GM19025 (cell line): ENCODE results near the gene EXOG.

Source experiments
- ATAC-seq: cut with Tn5 transposase; IDR thresholded peaks from one replicate; pipeline ENCODE4 v1.9.1; 2021; ENCODE audit warnings: mild to moderate bottlenecking, low read depth, moderate library complexity; ENCODE audit not compliant: unreplicated experiment

Gene EXOG

GRCh38 chr3:38500688-38501417 lies 4.7 kb downstream of the EXOG start:
- ATAC-seq = no peak

DNA sequence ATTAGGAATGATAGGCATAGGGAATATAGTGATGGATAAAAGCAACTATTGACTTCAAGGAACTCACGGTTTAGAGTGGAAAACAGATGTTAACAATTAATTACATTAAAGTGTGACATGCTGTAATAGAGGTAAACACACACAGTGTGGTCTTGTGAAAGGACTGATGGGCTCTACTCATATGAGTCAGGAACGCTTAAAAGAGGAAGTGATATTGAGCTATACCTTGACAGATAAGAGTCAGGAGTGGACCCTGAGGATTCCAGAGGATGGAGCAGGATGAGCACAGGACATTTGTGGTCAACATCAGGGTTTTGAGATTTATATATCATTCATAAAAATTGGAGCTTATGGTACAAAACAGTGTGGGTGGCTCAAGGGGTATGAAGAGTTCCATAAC lies 11.0 kb downstream of the EXOG start:
- peak; percentile 92 for ATAC-seq

DNA sequence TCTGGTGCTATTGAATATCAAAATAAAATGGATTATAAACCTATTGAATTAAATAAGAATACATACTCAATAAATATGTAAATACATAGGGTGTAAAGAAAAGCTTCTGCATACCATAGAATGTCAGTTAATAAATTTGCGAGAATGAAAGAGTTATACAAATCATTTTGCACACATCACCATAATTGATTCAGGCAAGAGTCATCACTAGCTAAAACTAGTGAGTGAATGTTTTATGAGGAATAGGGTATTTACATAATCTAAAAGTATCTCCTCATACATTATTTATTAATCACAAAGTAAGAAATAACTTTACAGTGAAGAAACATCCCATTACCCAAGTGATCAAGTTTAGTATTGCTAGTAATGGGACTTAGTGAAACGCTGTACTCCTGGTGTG lies 13.6 kb downstream of the EXOG start:
- ATAC-seq = no peak

DNA sequence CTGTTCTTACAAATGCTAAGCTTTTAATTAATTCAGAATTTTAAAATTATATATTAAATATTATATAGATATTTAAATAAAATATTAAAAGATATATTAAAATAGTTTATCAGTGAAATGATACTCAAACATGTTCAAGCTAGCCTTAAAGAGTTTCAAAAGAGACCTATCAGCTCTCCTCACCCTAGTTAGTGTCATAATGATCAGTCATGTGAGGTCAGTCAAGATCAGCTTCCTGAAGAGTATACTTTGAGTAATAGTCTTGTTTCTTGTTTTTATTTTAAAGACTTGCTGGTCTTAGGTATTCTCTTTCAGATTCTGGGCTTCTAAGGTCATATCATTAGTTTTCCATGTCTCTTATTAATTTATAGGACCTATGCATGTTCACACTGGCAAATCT lies 14.5 kb downstream of the EXOG start:
- ATAC-seq = no peak

DNA sequence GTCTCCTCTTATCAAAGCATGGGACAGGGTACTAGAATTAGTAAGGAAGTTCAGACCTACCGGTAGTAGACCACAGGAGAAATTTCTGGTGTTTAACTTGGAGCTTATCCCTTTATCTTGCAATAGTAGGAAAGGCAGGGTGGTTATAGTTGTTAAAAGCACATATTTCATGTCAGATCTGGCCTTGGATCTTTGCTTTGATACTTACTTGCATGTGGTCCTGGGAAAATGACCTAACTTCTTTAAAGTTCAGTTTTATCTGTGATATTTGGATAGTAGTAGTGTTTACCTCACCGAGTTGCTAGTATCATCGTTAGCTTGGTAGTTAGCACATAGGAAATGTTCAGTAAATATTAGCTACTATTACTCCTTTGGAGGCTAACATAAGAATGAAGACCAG lies 15.4 kb downstream of the EXOG start:
- ATAC-seq = no peak

DNA sequence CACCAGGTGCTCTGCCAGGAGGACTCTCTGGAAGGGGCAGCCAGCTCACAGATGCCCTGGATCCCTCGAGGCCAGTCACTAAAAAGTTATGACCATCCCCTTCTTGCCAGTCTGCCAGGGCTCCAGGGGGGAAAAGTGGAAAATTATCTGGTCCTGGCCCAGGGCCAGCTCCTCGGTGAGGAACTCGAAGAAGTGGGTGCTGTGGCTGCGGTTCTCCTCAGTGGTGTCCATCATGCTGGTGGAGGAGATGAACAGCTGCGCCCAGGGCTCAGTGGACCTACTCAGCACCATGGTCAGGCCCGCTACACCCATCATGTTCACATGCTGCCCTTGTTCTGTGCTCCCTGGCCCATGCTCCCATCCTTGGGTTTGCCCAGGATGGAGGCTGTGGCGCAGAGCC lies 19.2 kb downstream of the EXOG start:
- ATAC-seq = no peak

DNA sequence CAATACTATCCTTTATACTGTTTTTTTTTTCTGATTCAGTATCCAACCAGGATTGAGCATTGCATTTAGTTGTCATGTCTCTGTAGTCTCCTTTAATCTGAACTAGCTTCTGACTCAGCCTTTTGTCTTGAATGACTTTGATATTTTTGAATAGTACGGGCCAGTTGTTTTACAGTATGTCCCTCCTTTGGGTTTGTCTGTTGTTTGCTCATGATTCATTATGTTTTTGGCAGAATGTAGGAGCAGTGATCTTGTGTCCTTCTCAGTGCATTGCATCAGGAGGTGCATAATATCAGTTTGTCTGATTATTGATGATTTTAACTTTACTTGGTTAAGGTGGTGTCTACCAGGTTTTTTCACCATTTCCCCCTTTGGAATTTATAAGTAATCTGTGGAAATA lies 20.5 kb downstream of the EXOG start:
- ATAC-seq = no peak

GRCh38 chr3:38519000-38519399 lies 22.9 kb downstream of the EXOG start:
- no peak for ATAC-seq

DNA sequence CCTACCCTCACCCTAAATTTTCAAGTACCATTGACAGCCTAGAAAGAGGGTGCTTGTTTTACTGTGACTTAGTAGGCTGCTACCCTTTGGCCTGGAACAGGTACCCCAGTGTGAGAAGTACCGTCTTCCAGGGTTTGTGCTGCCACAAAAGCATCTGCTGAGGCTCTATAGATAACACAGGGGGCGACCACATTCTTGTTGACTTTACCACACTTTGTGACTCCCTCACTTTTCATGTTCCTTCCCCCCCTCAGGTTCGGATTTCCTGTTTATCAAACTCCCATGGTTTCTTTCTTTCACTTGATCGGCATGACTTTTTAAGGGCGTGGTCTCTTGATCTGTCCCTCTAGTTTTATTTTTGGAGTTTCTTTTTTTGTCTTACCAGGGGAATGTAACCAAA lies 23.5 kb downstream of the EXOG start:
- no peak for ATAC-seq

GRCh38 chr3:38521391-38521987 lies 25.3 kb downstream of the EXOG start:
- no peak for ATAC-seq

DNA sequence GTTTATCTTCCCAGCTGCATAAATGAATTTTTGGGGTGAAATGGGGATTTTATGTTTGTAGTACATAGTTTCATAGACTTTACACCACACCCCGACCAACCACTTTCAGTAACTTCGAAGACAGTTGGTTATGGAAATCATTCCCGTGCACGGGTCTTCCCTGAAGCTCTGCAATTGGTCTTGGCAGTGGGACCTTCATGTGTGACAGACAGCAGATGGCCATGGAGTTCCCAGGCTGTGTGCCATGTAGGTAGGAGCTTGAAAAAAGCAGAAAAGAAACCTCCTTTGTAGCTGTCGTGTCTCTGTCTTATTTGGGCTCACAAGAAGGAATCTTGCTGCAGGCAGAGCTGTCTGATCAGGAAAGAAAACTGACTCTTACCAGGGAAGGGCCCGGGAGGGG lies 25.9 kb downstream of the EXOG start:
- no peak for ATAC-seq

- no peak for ATAC-seq
Observed at GRCh38 chr3:38524141-38524739, 28.1 kb downstream of the EXOG start.

DNA sequence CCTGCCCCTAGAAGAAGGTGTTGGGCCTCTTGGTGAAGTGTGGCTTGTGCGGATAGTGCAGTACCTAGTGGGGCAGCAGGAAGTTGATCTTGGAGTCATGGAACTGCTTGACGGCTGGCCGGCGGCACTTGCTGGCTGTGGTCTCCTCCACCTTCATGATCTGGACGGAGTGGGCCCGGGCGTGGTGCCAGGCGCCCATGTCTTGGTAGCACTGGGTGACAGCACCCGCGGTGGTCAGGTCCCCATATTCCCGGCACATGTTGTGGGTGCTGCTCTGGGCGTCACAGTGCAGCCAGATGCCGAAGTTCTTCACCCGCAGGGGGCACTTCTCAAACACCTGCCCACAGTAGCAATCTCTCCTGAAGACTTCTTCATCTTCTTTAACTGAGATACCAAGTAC lies 30.7 kb downstream of the EXOG start:
- ATAC-seq = no peak

- ATAC-seq = no peak
Observed at GRCh38 chr3:38528457-38528856, 32.3 kb downstream of the EXOG start.

- no peak for ATAC-seq
Observed at GRCh38 chr3:38532529-38532928, 36.4 kb downstream of the EXOG start.

DNA sequence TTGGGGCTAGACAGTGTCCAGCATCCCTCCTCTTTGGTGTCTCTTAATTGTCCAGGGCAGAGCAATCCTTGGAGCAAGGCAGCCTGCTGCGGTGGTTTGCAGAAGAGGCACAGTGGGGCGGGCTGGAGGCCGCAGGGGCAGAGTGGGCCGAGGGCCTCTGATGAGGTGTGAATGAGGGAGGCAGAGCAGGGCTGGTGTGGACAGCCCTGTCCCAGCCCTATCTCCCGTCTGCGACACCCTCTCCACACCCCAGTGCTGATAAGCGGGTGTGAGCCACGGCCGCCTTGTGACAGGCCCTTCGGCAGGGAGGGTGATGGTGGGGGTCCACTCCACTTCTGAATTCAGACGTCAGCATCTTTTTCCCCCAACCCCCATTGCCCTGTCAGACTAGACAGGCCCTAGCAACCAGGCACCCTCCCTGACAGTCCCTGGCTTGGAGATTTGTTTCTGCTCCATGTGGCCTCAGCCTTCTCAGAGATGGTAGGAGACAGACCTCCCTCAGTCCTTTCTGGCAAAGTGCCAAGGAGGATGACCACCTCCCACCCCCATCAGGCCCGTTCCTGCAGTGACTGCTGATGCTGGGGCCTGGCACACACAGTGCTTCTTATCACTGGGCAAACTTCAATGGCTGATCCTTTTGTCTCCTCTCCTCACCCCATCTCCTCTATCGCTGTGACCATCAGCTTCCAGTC lies 37.3 kb downstream of the EXOG start:
- no peak for ATAC-seq

DNA sequence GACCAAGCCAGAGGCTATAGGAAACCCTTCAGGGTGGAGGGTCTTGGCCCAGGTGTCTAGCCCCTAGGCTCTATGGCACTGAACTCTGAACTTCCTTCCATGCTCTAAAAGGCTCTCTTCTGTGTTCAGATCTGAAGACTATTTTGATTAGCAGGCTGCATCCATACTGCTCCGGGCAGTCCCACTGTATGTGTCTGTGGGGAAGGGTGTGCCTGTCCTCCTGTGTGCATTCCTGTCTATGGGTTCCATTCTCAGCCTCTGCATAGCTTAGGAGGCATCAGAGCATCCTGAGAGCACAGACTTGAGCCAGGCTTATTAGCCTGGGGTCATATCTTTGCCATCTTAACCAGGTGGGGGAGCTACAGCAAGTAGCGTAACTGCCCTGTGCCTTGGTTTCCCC lies 38.0 kb downstream of the EXOG start:
- ATAC-seq = no peak

- ATAC-seq = no peak
Observed at GRCh38 chr3:38534604-38535003, 38.5 kb downstream of the EXOG start.

DNA sequence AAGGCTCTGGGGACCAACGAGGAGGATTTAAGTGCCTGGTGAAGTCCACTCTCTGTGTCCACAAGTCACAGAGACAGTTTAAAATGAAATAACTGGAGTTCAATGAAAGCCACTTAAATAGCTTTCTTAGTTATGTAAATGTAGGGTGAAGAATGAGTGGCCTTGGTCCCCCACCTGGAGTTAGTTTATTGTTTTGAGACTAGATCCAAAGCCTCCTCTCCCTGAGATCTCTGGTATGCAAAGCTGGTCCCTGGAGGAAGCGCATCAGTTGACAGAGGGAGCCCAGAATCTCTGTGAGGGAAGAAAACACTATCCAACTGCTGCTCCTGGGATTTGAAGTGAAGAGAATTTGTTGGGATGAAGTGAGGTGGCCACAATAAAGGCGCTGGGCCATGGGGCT lies 40.5 kb downstream of the EXOG start:
- ATAC-seq = no peak

DNA sequence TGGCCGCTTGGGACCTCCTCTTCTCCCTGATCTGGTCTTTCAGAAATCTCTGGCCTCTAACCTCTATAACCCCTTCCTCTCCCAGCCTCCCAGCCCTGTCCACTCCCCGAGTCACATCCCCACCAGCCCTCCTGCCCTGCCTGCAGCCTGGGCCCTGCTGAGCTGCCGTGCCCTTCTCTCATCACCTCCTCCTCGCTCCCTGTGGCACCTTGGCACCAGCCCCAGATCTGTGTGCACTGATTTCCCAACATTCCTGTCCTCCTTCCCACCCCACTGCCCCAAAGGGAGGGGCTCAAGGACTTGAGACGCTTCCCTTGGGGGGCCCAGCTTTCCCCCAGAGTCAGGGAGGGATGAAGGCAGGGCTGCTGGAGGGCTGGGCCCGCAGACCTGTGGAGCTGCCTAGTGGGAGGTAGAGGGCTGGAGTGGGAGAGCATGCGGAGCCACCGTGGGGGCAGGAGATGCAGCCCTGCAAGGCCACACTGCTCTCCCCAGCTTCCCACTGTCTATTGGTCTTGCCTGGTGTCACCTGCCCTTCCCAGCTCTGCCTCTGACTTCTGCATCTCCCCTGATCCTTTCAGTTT lies 42.7 kb downstream of the EXOG start:
- ATAC-seq = no peak

DNA sequence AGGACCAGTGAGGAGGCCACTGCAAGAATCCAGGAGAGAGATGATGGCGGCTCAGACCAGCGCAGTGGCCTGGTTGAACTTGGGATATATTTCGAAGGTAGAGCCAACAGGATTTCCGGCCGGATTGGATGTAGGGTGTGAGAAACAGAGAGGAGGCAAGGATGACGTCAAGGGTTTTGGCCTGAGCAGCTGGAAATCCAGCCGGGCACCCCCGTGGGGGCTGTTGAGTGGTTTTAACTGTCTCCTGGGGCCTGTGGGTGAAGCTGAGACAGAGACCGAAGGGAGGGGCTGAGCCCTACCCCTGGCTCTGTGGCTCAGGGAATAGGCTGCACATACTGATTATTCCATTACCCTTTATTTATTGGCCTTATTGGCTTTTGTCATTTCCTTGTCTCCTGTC lies 45.7 kb downstream of the EXOG start:
- ATAC-seq = no peak
